Stimulated activated memory B cell treated with anti-CD40 and anti-IgM and Interleukin-4, amounts not matched to agents 10 μg/mL and 1 μg/mL and 100 μg/mL, for 72 hours (primary cell): Measurements from ENCODE around the gene DIPK1B.
"Not testable (repeated sequence)": the region's sequence is repeated elsewhere in the genome, so short reads cannot be mapped to it uniquely, and the experiment has no call there.

Experiments used
- ATAC-seq: fragments of 150-1000 bp; cut with Tn5 transposase; 2 replicates; pipeline ENCODE4 v1.10.0; 2021
- H3K27ac Mint-ChIP-seq: one replicate; pipeline ENCODE4 v1.8.0; 2022; ENCODE audit warnings: mild to moderate bottlenecking, mixed read lengths
- H3K27me3 Mint-ChIP-seq: one replicate; pipeline ENCODE4 v1.8.0; 2022; ENCODE audit warnings: mixed read lengths
- H3K36me3 Mint-ChIP-seq: one replicate; pipeline ENCODE4 v1.8.0; 2022; ENCODE audit warnings: mixed read lengths
- H3K4me1 Mint-ChIP-seq: one replicate; pipeline ENCODE4 v1.8.0; 2022; ENCODE audit warnings: mixed read lengths
- H3K4me3 Mint-ChIP-seq: one replicate; pipeline ENCODE4 v1.8.0; 2022; ENCODE audit warnings: mild to moderate bottlenecking, moderate library complexity, mixed read lengths
- H3K9me3 Mint-ChIP-seq: one replicate; pipeline ENCODE4 v1.8.0; 2022; ENCODE audit warnings: mixed read lengths

DIPK1B gene

DNA sequence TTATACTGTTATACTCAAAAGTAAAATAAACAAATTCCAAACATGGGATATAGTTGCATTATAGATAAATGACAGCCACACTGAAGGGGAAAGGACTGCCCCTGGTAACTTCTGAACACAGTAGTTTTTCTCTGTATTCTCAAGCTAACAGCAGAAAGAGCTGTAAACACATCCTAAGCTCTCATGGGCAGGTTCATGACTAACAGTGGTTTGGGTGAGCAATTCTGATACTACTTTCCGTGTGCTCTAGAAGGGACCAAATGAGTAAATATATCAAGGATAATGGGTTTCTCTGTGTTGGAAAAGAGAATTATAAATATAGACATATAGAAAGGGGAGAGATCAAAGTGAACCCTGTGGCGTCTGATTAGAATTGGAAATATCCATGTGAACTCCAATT, 38.2 kb downstream of the DIPK1B start:
- no peak overlapping the region for H3K4me3 Mint-ChIP-seq
- H3K9me3 Mint-ChIP-seq: peaks cover 17% of the 10 kb centered on the region
- ATAC-seq: peak; percentile 56
- H3K27me3 Mint-ChIP-seq: no peaks in the 10 kb centered on the region
- peaks cover 11% of the 10 kb centered on the region for H3K36me3 Mint-ChIP-seq
- peak overlapping the region; percentile 86 for H3K27ac Mint-ChIP-seq
- peaks cover 46% of the 10 kb centered on the region for H3K4me1 Mint-ChIP-seq

- no peaks in the 10 kb centered on the region for H3K27me3 Mint-ChIP-seq
- ATAC-seq: no peak
- H3K4me1 Mint-ChIP-seq: peaks cover 46% of the 10 kb centered on the region
- peak overlapping the region; percentile 86 for H3K27ac Mint-ChIP-seq
- H3K9me3 Mint-ChIP-seq: peaks cover 24% of the 10 kb centered on the region
- H3K36me3 Mint-ChIP-seq: peaks cover 15% of the 10 kb centered on the region
- no peak overlapping the region for H3K4me3 Mint-ChIP-seq
These were observed 38.9 kb downstream of the DIPK1B start for GRCh38 chr9:136751244-136751643.

DNA sequence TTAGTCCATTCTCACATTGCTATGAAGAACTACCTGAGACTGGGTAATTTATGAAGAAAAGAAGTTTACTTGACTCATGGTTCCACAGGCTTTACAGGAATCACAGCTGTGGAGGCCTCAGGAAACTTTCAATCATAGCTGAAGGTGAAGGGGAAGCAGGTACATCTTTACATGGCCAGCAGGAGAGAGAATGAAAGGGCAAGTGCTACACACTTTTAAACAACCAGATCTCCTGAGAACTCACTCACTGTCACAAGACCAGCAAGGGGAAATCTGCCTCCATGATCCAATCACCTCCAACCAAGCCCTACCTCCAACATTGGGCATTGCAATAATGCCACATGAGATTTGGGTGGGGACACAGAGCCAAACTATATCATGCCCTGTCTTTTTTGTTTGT, 39.4 kb downstream of the DIPK1B start:
- peaks cover 44% of the 10 kb centered on the region for H3K4me1 Mint-ChIP-seq
- no peak overlapping the region for H3K4me3 Mint-ChIP-seq
- H3K9me3 Mint-ChIP-seq: peaks cover 24% of the 10 kb centered on the region
- H3K36me3 Mint-ChIP-seq: peaks cover 15% of the 10 kb centered on the region
- ATAC-seq: no peak
- H3K27ac Mint-ChIP-seq: no peak overlapping the region
- no peaks in the 10 kb centered on the region for H3K27me3 Mint-ChIP-seq

GRCh38 chr9:136753371-136754058, 41.1 kb downstream of the DIPK1B start:
- no peak for ATAC-seq
- H3K27ac Mint-ChIP-seq: no peak overlapping the region
- H3K27me3 Mint-ChIP-seq: no peaks in the 10 kb centered on the region
- peaks cover 15% of the 10 kb centered on the region for H3K36me3 Mint-ChIP-seq
- H3K9me3 Mint-ChIP-seq: peaks cover 24% of the 10 kb centered on the region
- no peak overlapping the region for H3K4me3 Mint-ChIP-seq
- H3K4me1 Mint-ChIP-seq: peaks cover 34% of the 10 kb centered on the region

DNA sequence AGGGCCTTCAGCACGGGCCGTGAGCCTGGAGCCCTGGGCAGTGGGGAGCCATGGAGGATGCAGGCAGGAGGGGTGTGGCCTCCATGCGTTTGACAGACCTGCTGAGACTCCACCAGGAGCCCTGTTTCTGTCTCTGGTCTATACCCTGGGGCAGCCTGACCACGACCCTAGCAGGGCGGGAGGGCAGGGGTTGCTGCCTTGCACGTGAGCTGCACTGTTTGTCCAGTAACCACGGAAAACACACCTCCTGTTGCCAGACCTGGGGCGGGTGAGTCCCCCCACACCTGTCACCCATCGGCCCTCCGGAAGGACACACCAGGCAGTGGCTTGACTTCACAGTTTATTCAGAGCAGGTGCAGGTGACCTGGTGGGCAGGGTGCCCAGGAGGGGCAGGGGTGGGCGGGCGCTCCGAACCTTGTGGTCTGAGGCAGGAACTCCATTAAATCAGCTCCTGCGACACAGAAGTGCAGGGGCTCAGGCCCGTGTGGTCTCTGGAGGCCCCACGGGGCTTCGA, 41.7 kb downstream of the DIPK1B start:
- no peaks in the 10 kb centered on the region for H3K27me3 Mint-ChIP-seq
- H3K4me3 Mint-ChIP-seq: no peak overlapping the region
- peaks cover 28% of the 10 kb centered on the region for H3K4me1 Mint-ChIP-seq
- peaks cover 24% of the 10 kb centered on the region for H3K9me3 Mint-ChIP-seq
- H3K36me3 Mint-ChIP-seq: peaks cover 15% of the 10 kb centered on the region
- no peak overlapping the region for H3K27ac Mint-ChIP-seq
- ATAC-seq: peak; percentile 0

DNA sequence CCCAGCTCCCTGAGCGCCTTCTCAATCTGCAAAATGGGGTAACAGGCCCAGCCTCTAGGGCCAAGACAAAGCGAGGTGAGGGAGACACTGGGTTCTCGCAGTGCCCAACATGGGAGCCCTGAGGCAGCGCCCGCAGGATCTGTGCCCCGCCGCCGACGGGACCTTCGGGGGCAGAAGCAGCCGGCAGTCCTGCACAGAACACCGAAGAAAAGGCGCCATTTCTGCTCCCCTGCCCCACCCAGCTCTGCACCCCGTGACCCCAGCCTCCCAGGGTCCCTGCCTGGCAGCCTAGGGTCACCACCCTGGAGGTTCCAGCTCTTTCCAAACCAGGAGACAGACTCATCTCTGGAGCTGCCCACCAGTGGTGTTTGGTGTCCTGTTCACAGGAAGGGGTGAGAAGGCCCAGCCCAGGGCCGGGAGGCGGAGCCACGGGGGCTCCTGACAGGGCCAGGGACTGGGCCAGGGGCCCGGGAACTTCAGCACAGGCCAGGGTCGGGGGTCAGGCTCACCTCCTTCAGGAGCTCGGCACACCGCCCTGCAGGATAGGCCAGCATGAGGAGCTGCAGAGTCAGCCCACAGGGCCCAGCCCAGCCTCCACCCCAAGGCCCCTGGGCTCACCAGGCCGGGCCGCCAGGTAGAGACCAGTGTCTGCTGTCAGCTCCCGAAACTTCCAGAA, 42.4 kb downstream of the DIPK1B start:
- ATAC-seq: no peak
- Mint-ChIP-seq H3K36me3 (peaks cover 15% of the 10 kb centered on the region), H3K4me3 (no peak overlapping the region), H3K27me3 (no peaks in the 10 kb centered on the region), H3K4me1 (peaks cover 27% of the 10 kb centered on the region), H3K9me3 (peaks cover 24% of the 10 kb centered on the region), H3K27ac (no peak overlapping the region)

- H3K27me3 Mint-ChIP-seq: not testable (repeated sequence)
These were observed 43.1 kb downstream of the DIPK1B start for GRCh38 chr9:136755302-136756133.

DNA sequence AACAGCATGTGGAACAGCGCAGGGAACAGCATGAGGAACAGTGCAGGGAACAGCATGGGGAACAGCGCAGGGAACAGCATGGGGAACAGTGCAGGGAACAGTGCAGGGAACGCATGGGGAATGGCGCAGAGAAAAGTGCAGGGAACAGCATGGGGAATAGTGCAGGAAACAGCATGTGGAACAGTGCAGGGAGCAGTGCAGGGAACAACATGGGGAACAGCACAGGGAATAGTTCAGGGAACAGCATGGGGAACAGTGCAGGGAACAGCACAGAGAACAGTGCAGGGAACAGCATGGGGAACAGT, 43.7 kb downstream of the DIPK1B start:
- H3K27ac Mint-ChIP-seq: no peak overlapping the region
- H3K27me3 Mint-ChIP-seq: no peaks in the 10 kb centered on the region
- no peak for ATAC-seq
- peaks cover 15% of the 10 kb centered on the region for H3K36me3 Mint-ChIP-seq
- peaks cover 27% of the 10 kb centered on the region for H3K4me1 Mint-ChIP-seq
- no peak overlapping the region for H3K4me3 Mint-ChIP-seq
- H3K9me3 Mint-ChIP-seq: peaks cover 18% of the 10 kb centered on the region

More at GRCh38 chr9:136755302-136756133, 43.1 kb downstream of the DIPK1B start:
- H3K4me3 Mint-ChIP-seq, ATAC-seq, H3K27ac Mint-ChIP-seq: not testable (repeated sequence)
- H3K4me1 Mint-ChIP-seq: peaks cover 27% of the 10 kb centered on the region
- H3K9me3 Mint-ChIP-seq: peaks cover 24% of the 10 kb centered on the region
- peaks cover 15% of the 10 kb centered on the region for H3K36me3 Mint-ChIP-seq

DNA sequence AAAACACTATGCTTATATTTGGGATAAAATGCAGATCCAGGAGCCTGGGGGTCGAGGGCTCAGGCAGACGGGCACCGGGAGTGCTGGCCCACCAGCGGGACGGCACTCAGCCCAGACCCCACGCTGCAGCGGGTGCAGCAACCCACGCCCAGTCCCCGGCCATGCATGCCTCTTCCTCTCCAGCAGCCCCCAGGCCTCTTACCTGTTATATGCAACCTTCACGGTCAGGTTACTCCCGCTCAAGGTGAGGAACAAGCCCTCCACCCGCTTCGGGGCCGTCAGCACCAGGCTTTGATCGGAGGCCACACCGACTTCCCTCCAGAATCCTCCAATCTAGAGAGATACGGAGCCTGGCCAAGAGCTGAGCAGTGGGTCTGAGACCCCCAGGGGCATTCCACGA, 44.5 kb downstream of the DIPK1B start:
- Mint-ChIP-seq H3K4me1 (peaks cover 29% of the 10 kb centered on the region), H3K36me3 (peaks cover 15% of the 10 kb centered on the region), H3K9me3 (peaks cover 15% of the 10 kb centered on the region), H3K4me3 (no peak overlapping the region), H3K27me3 (no peaks in the 10 kb centered on the region), H3K27ac (peak overlapping the region; percentile 53)
- no peak for ATAC-seq

DNA sequence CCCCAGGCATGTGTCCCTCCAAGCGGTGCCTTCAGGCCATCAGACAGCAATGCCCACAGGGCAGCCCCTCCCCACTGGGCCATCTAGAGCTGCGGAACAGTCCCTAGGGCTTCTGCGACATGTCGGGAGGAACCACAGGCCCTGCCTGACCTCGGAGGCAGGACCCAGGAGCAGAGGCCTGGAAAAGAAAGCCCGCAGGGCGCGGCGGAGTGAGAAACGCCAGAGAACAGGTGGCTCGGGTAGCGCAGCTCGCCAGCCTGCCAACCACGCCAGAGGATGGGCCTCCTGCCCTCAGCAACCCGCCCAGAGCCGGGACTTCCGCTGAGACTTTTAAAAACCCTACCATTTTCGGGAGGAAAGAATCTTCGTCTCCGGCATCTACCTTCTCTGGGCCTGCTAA, 45.0 kb downstream of the DIPK1B start:
- peaks cover 12% of the 10 kb centered on the region for H3K36me3 Mint-ChIP-seq
- peak overlapping the region; percentile 43 for H3K4me3 Mint-ChIP-seq
- no peaks in the 10 kb centered on the region for H3K27me3 Mint-ChIP-seq
- peaks cover 29% of the 10 kb centered on the region for H3K4me1 Mint-ChIP-seq
- ATAC-seq: no peak
- H3K27ac Mint-ChIP-seq: peak overlapping the region; percentile 53
- H3K9me3 Mint-ChIP-seq: peaks cover 14% of the 10 kb centered on the region

DNA sequence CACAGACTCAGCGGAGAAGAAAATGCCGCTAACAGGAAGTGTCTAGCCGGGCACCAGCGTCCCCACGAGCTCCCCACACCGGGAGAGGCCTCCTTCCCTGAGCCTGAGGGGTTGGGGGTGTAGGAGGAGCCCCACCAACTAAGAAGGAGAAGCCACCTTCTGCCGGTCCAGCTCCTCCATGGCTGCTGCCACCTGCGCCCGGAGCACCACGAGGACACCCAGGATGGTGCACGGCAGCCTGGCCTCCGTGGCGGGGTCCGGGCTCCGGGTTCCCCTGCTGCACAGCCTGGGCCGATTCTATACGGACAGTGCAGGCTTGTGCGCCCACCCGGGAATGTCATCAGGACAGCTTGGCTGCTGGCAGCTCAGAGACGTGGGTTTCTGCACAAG, 45.4 kb downstream of the DIPK1B start:
- Mint-ChIP-seq H3K9me3 (peaks cover 10% of the 10 kb centered on the region), H3K4me3 (peak overlapping the region; percentile 43), H3K27me3 (no peaks in the 10 kb centered on the region), H3K27ac (peak overlapping the region; percentile 53), H3K36me3 (peaks cover 8% of the 10 kb centered on the region), H3K4me1 (peaks cover 29% of the 10 kb centered on the region)
- ATAC-seq: peak; percentile 4

- no peak for ATAC-seq
- no peaks in the 10 kb centered on the region for H3K27me3 Mint-ChIP-seq
- peak overlapping the region; percentile 63 for H3K27ac Mint-ChIP-seq
- peaks cover 29% of the 10 kb centered on the region for H3K4me1 Mint-ChIP-seq
- peaks cover 6% of the 10 kb centered on the region for H3K36me3 Mint-ChIP-seq
- H3K9me3 Mint-ChIP-seq: peaks cover 10% of the 10 kb centered on the region
- H3K4me3 Mint-ChIP-seq: no peak overlapping the region
These were observed 46.6 kb downstream of the DIPK1B start for GRCh38 chr9:136759001-136759400.

GRCh38 chr9:136759436-136760325, 47.3 kb downstream of the DIPK1B start:
- Mint-ChIP-seq H3K27me3 (no peaks in the 10 kb centered on the region), H3K9me3 (peaks cover 10% of the 10 kb centered on the region), H3K36me3 (peaks cover 6% of the 10 kb centered on the region), H3K27ac (peak overlapping the region; percentile 63), H3K4me1 (peaks cover 29% of the 10 kb centered on the region), H3K4me3 (no peak overlapping the region)
- no peak for ATAC-seq

DNA sequence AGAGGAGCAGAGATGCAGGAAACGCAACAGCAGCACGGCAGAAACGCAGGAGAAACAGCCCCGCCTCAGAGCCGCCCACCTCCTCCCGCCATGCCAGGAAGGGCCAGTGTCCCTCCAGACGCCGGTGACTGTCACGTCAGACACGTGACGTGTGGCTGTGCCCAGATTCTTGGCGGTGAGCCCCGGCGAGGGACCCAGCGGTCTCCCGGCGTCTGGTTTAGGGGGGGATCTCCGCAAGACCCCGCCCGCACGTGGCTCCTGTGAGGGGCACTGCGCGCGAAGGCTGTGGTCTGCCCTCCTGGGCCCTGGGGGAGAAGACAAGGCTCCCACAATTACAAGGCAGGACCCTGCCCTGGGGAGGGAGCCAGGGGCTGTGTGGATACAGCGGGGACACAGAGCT, 48.1 kb downstream of the DIPK1B start:
- Mint-ChIP-seq H3K27ac (peak overlapping the region; percentile 67), H3K4me3 (no peak overlapping the region), H3K4me1 (peaks cover 33% of the 10 kb centered on the region), H3K36me3 (peaks cover 4% of the 10 kb centered on the region), H3K9me3 (peaks cover 8% of the 10 kb centered on the region), H3K27me3 (no peaks in the 10 kb centered on the region)
- ATAC-seq: no peak
